B cell (primary cell): ENCODE measurements around the gene NAPG.

Experiments used
- CTCF ChIP-seq: fragments of 200-600 bp; IDR thresholded peaks from one replicate; pipeline ENCODE4 v1.8.0; 2022; ENCODE audit warnings: antibody characterized with exemption, mild to moderate bottlenecking
- EZH2 ChIP-seq: IDR thresholded peaks from 2 replicates; pipeline ENCODE4 v1.6.1; 2012; ENCODE audit warnings: borderline replicate concordance, low read depth, mild to moderate bottlenecking, moderate library complexity, low read length; ENCODE audit not compliant: insufficient read depth, poor library complexity, severe bottlenecking

GRCh38 chr18:10526561-10526949 is 728 bp downstream of the NAPG start:
- TF ChIP-seq CTCF (no peak), EZH2 (no peak)
